Measurements from ENCODE around the gene PPP4R1.

- TF ChIP-seq POLR2A (IDR thresholded peaks at IDR 0.05) = no peak
- TF ChIP-seq CTCF (IDR thresholded peaks at IDR 0.05) = no peak
These were observed 6.1 kb downstream of the PPP4R1 start for GRCh38 chr18:9608298-9608697.

Measured in esophagus squamous epithelium (tissue), 4 donors.